KMS-11 (cell line): ENCODE measurements around the gene TSPO.

ENCODE experiments used
- H2AFZ ChIP-seq: fragments of 200-600 bp; sonication (generic); 2 replicates; pipeline ENCODE4 v1.6.1; 2016; ENCODE audit warnings: antibody characterized with exemption, mixed run types, low read depth
- H3K27ac ChIP-seq: fragments of 200-600 bp; sonication (generic); 2 replicates; pipeline ENCODE4 v1.6.1; 2016; ENCODE audit warnings: mild to moderate bottlenecking, mixed run types
- H3K27me3 ChIP-seq: fragments of 200-600 bp; sonication (generic); 2 replicates; pipeline ENCODE4 v1.6.1; 2017; ENCODE audit warnings: mild to moderate bottlenecking, low read depth, mixed run types, moderate library complexity; ENCODE audit not compliant: insufficient read depth
- H3K36me3 ChIP-seq: fragments of 200-600 bp; sonication (generic); 2 replicates; pipeline ENCODE4 v1.6.1; 2017; ENCODE audit warnings: mild to moderate bottlenecking, mixed run types; ENCODE audit not compliant: insufficient read depth
- H3K4me1 ChIP-seq: fragments of 200-600 bp; sonication (generic); 2 replicates; pipeline ENCODE4 v1.6.1; 2016; ENCODE audit warnings: mild to moderate bottlenecking, low read depth, mixed run types; ENCODE audit not compliant: poor library complexity, severe bottlenecking
- H3K4me2 ChIP-seq: fragments of 200-600 bp; sonication (generic); 2 replicates; pipeline ENCODE4 v1.7.0; 2016; ENCODE audit warnings: mild to moderate bottlenecking, mixed run types
- H3K4me3 ChIP-seq: fragments of 200-600 bp; sonication (generic); IDR thresholded peaks from 2 replicates; pipeline ENCODE4 v1.6.1; 2017; ENCODE audit warnings: low read depth, low read length, mixed read lengths; ENCODE audit not compliant: insufficient read depth
- H3K79me2 ChIP-seq: fragments of 200-600 bp; sonication (generic); 2 replicates; pipeline ENCODE4 v1.6.1; 2016; ENCODE audit warnings: low read depth, mixed run types; ENCODE audit not compliant: insufficient read depth
- H3K9ac ChIP-seq: fragments of 200-600 bp; sonication (generic); 2 replicates; pipeline ENCODE4 v1.6.1; 2016; ENCODE audit warnings: mild to moderate bottlenecking, mixed run types
- H4K20me1 ChIP-seq: fragments of 200-600 bp; sonication (generic); 2 replicates; pipeline ENCODE4 v1.6.1; 2016; ENCODE audit warnings: mild to moderate bottlenecking, mixed run types; ENCODE audit not compliant: insufficient read depth
- TF ChIP-seq, protein P1 (sequence below): fragments of 200-600 bp; sonication (generic); conservative IDR thresholded peaks from 2 replicates; pipeline ENCODE4 v1.6.1; 2017; ENCODE audit warnings: low read depth, mild to moderate bottlenecking, antibody characterized with exemption, low read length, moderate library complexity, mixed read lengths

The TSPO gene

DNA sequence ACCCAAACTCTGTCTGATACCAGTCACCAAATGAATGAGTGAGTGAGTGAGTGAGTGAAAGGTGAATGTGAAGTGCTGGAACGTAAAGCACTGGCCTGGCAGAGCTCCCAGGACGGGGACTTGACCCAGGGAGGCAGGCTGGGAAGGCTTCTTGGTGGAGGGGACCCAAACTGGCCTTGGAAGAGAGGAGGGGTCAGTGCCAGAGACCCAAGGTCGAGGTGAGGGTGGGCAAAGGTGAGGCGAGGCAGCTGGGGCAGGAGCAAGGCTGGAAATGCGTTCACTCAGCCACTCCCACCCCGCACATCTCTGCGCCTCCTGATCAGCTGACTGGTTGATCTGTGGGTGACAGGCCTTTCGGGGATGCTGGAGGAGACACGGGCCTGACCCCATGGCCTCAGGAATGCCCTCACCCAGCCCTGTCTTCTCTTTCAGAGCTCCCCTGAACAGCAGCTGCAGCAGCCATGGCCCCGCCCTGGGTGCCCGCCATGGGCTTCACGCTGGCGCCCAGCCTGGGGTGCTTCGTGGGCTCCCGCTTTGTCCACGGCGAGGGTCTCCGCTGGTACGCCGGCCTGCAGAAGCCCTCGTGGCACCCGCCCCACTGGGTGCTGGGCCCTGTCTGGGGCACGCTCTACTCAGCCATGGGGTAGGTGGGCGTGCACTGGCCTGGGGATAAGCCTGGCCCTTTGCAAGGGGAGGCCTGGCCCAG is 7.6 kb downstream of the TSPO start:
- Histone ChIP-seq H3K9ac (no peak overlapping the region), H3K27me3 (no peaks in the 10 kb centered on the region), H3K4me1 (peaks cover under 1% of the 10 kb centered on the region), H3K4me2 (no peak overlapping the region), H3K79me2 (peaks cover 2% of the 10 kb centered on the region; the same call in 1 of the 2 replicates), H3K4me3 (no peak overlapping the region), H2AFZ (no peak overlapping the region), H4K20me1 (no peaks in the 10 kb centered on the region), H3K36me3 (no peaks in the 10 kb centered on the region), H3K27ac (no peak overlapping the region)
- TF ChIP-seq, protein P1, sequence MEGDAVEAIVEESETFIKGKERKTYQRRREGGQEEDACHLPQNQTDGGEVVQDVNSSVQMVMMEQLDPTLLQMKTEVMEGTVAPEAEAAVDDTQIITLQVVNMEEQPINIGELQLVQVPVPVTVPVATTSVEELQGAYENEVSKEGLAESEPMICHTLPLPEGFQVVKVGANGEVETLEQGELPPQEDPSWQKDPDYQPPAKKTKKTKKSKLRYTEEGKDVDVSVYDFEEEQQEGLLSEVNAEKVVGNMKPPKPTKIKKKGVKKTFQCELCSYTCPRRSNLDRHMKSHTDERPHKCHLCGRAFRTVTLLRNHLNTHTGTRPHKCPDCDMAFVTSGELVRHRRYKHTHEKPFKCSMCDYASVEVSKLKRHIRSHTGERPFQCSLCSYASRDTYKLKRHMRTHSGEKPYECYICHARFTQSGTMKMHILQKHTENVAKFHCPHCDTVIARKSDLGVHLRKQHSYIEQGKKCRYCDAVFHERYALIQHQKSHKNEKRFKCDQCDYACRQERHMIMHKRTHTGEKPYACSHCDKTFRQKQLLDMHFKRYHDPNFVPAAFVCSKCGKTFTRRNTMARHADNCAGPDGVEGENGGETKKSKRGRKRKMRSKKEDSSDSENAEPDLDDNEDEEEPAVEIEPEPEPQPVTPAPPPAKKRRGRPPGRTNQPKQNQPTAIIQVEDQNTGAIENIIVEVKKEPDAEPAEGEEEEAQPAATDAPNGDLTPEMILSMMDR = no peak

DNA sequence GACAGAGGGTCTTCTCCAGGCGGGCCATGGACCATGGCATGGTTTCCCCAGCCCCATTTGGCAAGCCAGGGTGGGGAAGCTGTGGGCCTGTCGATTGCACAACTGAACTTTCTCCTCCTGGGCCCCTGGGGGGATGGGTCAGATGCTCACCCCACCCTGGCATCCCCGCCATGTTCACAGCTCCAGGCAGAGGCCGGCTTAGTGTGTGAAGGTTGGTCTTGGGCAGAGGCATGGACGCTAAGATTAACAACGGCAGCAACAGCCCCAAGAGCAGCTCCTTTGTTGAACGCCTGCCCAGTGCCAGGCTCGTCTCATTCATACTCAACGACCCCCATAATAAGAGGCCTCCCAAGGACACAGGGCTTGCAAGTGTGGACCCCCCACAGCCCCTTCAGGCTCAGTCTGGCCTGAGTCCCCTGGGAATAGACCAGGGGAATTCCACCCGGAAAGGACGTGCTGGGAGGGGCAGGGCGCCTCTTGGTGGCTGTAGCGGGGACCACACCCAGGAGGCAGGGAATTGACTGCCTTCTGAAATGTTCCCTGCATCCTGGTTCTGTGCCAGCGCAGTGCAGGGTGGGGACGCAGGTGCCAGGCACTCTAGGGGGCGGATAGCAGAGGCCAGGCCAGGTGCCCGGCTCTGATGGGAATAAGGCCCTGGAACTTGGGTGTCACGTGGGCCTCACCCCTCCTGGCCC is 8.3 kb downstream of the TSPO start:
- H3K36me3 ChIP-seq = no peaks in the 10 kb centered on the region
- H3K79me2 ChIP-seq = no peaks in the 10 kb centered on the region
- H3K4me2 ChIP-seq = no peak overlapping the region
- H3K27ac ChIP-seq = no peak overlapping the region
- no peaks in the 10 kb centered on the region for H3K27me3 ChIP-seq
- no peaks in the 10 kb centered on the region for H3K4me1 ChIP-seq
- no peak overlapping the region for H3K4me3 ChIP-seq
- H3K9ac ChIP-seq = no peak overlapping the region
- TF ChIP-seq, protein P1 = 0 out of 2 replicates have a peak, but pooled peaks have one; percentile 21
- no peaks in the 10 kb centered on the region for H4K20me1 ChIP-seq
- H2AFZ ChIP-seq = no peak overlapping the region

DNA sequence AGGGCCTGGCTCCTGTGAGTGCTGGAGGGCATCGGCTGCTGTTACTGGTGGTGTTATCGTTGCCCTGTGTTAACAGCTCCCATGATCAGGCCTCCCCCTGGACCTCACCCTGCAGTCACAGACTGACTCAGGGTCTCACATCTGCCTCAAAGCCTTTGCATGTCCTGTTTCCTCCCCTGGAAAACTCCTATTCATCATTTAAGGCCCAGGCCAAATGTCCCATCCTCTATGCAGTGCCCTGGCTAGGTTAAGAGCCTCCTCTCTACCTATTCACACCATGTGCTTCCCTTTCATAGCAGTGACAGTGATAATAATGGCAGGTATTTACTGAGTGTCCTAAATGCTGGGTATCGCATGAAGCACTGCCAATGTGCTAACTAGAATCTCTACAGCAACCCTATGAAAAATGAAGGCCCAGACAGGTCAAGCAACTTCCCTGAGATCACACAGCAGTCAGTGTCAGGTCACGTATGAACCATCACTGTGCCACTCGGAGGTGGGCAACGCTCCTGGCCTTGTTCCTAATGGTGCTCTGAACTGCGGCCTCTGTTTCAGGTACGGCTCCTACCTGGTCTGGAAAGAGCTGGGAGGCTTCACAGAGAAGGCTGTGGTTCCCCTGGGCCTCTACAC is 9.3 kb downstream of the TSPO start:
- no peak overlapping the region for H2AFZ ChIP-seq
- H3K9ac ChIP-seq = no peak overlapping the region
- H3K27ac ChIP-seq = no peak overlapping the region
- no peak overlapping the region for H3K4me2 ChIP-seq
- H3K79me2 ChIP-seq = no peaks in the 10 kb centered on the region
- H4K20me1 ChIP-seq = no peaks in the 10 kb centered on the region
- no peaks in the 10 kb centered on the region for H3K36me3 ChIP-seq
- TF ChIP-seq, protein P1 = no peak
- H3K4me1 ChIP-seq = no peaks in the 10 kb centered on the region
- H3K27me3 ChIP-seq = no peaks in the 10 kb centered on the region
- H3K4me3 ChIP-seq = no peak overlapping the region

DNA sequence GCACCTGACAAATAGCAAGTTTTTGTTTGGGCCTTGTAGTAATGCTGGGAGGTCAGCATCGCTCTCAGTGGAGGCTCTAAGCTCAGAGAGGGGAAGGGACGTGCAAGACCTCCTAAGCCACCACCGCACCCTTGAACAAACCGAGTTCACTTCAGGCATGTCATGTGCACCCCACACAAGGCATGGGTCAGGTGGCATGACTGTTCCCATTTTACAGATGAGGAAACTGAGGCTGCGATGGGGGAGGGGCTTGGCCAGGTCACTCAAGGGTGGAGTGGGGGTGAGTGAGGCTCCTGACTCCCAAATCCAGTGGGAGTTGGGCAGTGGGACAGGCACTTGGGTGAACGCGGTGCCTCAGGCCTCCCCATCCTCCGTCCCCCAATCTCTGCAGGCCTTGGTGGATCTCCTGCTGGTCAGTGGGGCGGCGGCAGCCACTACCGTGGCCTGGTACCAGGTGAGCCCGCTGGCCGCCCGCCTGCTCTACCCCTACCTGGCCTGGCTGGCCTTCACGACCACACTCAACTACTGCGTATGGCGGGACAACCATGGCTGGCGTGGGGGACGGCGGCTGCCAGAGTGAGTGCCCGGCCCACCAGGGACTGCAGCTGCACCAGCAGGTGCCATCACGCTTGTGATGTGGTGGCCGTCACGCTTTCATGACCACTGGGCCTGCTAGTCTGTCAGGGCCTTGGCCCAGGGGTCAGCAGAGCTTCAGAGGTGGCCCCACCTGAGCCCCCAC is 11.2 kb downstream of the TSPO start:
- no peaks in the 10 kb centered on the region for H4K20me1 ChIP-seq
- no peak overlapping the region for H3K4me2 ChIP-seq
- no peak overlapping the region for H2AFZ ChIP-seq
- no peaks in the 10 kb centered on the region for H3K79me2 ChIP-seq
- no peaks in the 10 kb centered on the region for H3K27me3 ChIP-seq
- H3K4me3 ChIP-seq = no peak overlapping the region
- H3K4me1 ChIP-seq = no peaks in the 10 kb centered on the region
- no peak overlapping the region for H3K27ac ChIP-seq
- TF ChIP-seq, protein P1 = no peak
- H3K9ac ChIP-seq = no peak overlapping the region
- H3K36me3 ChIP-seq = no peaks in the 10 kb centered on the region
